NCI-H128 (cell line): ENCODE results near the gene KCNK6.

Experiments used
- DNase-seq: peaks from one replicate; lab custom pipeline; 2025; ENCODE audit not compliant: unreplicated experiment; lab: John Stamatoyannopoulos, UW

KCNK6 gene

GRCh38 chr19:38294090-38294489, 25.6 kb upstream of the KCNK6 start:
- no peak for DNase-seq

GRCh38 chr19:38298821-38299680, 20.6 kb upstream of the KCNK6 start:
- DNase-seq = no peak

- no peak for DNase-seq
Measured at GRCh38 chr19:38303517-38304351, 15.9 kb upstream of the KCNK6 start, which contains the start of gene C19orf33. TSS of gene C19orf33 (plus strand) at chr19:38304251. CDS start at chr19:38304262, 11 bp downstream.

- DNase-seq = no peak
Measured at GRCh38 chr19:38304352-38304865, 15.2 kb upstream of the KCNK6 start.

- DNase-seq = no peak
Measured at GRCh38 chr19:38304866-38305429, 14.7 kb upstream of the KCNK6 start.

GRCh38 chr19:38306236-38306635, 13.4 kb upstream of the KCNK6 start:
- DNase-seq = no peak

- no peak for DNase-seq
Measured at GRCh38 chr19:38307076-38307475, 12.6 kb upstream of the KCNK6 start.

GRCh38 chr19:38307597-38307996, 12.0 kb upstream of the KCNK6 start:
- DNase-seq = no peak

- no peak for DNase-seq
Measured at GRCh38 chr19:38308006-38308766, 11.5 kb upstream of the KCNK6 start.

- no peak for DNase-seq
Measured at GRCh38 chr19:38308926-38309614, 10.6 kb upstream of the KCNK6 start.

GRCh38 chr19:38309615-38310278, 9.9 kb upstream of the KCNK6 start:
- DNase-seq = no peak

GRCh38 chr19:38310279-38310670, 9.4 kb upstream of the KCNK6 start:
- no peak for DNase-seq

GRCh38 chr19:38310986-38311385, 8.7 kb upstream of the KCNK6 start:
- no peak for DNase-seq

GRCh38 chr19:38315657-38316476, 3.8 kb upstream of the KCNK6 start, which contains the start of gene YIF1B:
TSS of gene YIF1B (minus strand) at chr19:38315947. CDS start at chr19:38315917, 30 bp downstream.
- peak; percentile 95 for DNase-seq

- DNase-seq = no peak
Measured at GRCh38 chr19:38316477-38317067, 3.1 kb upstream of the KCNK6 start.

- DNase-seq = no peak
Measured at GRCh38 chr19:38317104-38317612, 2.5 kb upstream of the KCNK6 start.

- no peak for DNase-seq
Measured at GRCh38 chr19:38318660-38319059, 985 bp upstream of the KCNK6 start.

- DNase-seq = no peak
Measured at GRCh38 chr19:38320969-38321339, 1.3 kb downstream of the KCNK6 start.
